HFF-Myc (cell line): Measurements from ENCODE around the gene PYGB.

Experiments
- DNase-seq: peaks from one replicate; pipeline ENCODE4 v3.0.0-alpha.2; 2011; ENCODE audit warnings: low read depth; ENCODE audit errors: extremely low read depth
- H3K4me3 ChIP-seq: replicated peaks from 2 replicates; pipeline ENCODE4 v1.5.1; 2011; ENCODE audit warnings: low read depth, mild to moderate bottlenecking, control low read depth, low read length
- TF ChIP-seq, protein P1 (sequence below): IDR thresholded peaks from 2 replicates; pipeline ENCODE4 v1.5.1; 2012; ENCODE audit warnings: mild to moderate bottlenecking, low read depth, low read length, control low read depth; ENCODE audit errors: missing control alignments

PYGB gene

DNA sequence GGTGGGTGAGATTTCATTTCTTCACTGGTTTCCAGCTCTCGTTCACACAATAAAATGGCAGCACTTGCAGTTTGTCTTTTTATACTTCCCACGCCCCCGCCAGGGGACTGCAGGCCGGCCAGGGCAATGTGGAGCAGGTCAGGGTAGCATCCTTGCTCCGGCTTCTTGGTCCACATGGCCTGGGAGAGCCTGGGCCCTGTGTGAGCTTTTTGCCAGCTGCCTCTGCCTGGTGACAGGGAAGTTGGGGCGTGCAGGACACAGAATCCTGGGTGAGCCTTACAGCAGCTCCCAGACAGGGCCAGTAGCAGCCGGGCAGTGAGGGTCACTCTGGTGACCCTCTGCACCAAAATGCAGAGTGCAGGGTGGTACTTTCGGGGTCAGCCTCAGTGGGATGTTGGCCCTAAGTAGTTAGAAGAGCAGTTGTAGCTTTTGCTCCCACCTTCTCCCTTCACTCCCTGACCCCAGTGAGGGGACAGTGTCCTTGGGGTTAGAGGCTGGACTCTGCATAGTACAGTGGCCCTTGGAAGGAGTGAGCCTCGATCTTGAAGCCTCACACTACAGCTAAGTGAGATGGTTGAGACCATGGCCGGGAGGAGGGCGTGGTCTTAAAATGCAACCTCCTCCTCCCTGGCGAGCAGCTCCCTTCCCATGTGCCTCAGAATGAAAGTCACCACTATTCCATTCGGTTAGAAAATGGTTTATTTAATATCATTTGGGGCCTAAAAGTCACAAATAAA, 23.8 kb downstream of the PYGB start:
- no peak overlapping the region for H3K4me3 ChIP-seq
- TF ChIP-seq, protein P1, sequence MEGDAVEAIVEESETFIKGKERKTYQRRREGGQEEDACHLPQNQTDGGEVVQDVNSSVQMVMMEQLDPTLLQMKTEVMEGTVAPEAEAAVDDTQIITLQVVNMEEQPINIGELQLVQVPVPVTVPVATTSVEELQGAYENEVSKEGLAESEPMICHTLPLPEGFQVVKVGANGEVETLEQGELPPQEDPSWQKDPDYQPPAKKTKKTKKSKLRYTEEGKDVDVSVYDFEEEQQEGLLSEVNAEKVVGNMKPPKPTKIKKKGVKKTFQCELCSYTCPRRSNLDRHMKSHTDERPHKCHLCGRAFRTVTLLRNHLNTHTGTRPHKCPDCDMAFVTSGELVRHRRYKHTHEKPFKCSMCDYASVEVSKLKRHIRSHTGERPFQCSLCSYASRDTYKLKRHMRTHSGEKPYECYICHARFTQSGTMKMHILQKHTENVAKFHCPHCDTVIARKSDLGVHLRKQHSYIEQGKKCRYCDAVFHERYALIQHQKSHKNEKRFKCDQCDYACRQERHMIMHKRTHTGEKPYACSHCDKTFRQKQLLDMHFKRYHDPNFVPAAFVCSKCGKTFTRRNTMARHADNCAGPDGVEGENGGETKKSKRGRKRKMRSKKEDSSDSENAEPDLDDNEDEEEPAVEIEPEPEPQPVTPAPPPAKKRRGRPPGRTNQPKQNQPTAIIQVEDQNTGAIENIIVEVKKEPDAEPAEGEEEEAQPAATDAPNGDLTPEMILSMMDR: no peak
- no peak for DNase-seq

DNA sequence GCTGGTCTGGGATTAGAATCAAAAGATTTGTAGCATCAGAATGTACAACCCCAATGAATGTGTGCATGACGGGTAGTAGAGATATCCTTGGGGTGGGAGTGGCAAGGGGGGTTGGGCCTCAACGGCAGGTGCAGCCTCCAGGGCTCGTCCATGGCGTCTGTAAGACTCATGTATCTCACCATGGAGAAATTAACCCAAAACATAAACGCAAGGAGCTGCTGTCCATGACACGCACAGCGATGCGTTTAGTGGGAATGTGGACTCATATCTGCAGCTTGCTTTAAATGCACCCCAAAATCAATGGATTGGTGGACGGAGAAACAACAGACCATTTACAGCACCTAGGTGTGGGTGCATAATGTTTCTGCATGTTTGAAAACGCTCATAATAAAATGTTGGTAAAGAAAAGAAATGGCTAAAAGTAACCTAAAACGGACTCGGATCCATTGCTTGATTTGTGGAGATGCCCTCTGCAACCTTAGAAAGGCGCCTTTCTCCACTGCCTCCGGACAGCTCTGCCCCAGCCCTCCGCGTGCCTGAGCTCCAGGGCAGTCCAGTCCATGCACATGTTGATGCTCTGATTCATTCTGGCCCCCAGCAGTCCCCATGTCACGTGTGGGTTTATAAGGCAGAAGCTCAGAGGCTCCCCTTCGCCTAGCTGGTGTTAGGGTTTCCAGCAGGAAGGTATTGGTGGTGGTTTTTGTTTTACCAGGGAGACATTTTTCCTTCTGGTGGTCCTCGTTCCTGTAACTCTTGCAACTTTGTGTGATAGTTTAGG, 24.5 kb downstream of the PYGB start:
- TF ChIP-seq, protein P1: no peak
- DNase-seq: no peak
- no peak overlapping the region for H3K4me3 ChIP-seq

DNA sequence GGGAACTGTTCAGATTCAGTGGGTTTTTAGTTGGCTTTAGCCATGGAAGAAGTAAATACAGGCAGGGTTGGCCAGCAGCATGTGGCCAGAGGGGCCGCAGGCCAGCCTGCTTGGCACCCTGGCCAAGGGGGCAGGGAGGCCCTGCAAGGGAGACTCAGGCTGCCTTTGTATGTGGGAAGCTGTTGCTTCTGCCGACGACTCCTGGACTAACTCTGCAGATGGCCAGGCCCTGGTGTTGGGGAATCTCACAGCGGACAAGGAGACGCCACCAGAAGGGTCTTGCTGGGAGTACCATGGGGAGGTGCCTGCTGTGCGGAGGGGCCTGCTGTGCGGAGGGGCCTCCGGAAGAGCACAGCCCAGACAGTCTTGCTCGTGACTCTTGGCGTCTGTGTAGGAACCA, 25.2 kb downstream of the PYGB start:
- no peak overlapping the region for H3K4me3 ChIP-seq
- no peak for DNase-seq
- TF ChIP-seq, protein P1: no peak

DNA sequence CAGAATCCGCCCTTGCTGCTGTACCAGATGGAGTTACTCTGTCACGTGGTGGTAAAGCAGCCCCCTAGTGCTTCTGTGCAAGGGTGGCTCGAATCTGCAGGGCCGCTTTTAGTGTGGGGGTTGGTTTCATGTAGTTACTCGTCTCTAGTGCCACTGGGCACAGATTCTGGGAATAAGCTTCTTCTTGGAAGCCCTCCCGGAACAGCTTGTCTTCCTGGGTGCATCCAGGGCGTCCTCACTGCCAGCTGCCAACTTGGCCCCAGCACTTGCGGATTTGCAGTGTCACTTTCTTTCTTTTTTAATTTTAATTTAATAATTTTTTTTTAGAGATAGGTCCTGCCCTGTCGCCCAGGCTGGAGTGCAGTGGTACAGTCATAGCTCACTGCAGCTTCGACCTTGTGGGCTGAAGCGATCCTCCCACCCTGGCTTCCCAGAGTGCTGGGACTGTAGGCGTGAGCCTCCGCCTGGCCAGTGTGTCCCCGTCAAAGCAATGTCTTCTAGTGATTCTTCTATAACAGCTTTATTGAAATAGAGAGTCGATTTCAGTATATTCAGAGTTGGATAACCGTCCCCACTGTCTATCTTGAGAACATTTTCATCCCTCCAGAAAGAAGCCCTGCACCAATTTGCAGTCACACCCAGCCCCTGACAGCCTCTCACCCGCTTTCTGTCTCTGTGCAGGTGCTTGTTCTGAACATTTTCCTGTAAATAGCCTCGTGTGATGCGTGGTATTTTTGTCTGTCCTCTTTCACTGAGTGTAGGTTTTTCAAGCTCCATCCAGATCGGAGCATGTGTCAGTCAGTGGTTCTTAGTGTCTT, 25.9 kb downstream of the PYGB start:
- no peak overlapping the region for H3K4me3 ChIP-seq
- TF ChIP-seq, protein P1: no peak
- DNase-seq: no peak

DNA sequence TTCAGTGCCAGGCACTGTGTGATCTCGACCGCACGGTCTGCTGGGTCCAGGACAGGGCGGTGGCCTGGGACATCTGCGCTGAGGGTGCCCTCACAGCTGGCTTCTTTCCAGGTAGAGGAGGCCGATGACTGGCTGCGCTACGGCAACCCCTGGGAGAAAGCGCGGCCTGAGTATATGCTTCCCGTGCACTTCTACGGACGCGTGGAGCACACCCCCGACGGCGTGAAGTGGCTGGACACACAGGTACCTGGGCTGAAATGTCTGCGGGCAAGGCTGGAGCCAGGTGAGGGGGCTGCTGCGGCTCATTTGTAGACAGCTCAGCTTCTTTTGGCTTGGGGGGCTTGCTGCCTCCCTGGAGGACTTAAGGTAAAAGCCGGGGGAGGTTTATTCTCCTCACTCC, 26.6 kb downstream of the PYGB start:
- no peak overlapping the region for H3K4me3 ChIP-seq
- TF ChIP-seq, protein P1: no peak
- DNase-seq: no peak

DNA sequence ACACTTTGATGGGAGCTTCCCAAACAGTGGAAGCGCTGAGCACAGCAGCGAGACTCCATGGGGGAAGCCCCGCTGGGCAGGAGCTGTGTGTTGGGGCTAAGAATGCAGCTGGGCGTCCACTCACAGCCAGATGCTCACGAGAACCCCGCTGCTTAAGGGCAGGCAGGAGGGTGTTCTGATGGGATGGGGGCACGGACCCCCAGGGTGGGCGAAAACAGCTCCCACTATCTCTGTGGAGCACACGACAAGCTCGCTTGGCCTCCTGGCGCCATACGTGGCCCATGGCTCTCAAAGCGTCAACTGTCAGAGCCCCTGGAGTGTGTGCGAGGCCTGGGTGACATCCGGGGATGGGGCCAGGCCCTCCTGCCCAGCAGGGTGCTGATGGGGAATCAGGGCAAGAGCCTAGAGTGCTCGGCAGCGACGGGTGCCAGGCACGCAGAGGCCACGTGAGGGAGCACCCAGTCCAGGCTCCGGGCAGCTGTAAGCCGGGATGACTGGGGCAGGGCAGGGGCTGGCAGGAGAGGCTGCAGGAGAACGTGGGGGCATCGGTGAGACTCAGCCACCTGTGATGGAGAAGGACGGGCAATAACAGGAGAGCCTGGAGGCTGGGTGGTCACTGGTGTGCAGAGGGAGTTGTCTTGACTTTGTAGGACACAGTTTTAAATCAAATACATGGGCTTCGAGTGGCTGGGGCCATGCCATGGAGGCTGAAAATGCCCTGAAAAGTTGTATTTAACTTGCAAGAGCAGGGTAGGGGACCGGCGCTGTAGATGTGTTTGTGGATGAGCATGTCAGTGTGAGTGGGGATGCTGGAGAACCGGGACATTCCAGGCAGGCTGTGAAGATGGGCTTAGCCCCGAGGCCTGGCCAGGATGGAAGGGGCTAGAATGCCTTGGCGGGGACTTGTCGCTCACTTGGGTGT, 27.3 kb downstream of the PYGB start:
- TF ChIP-seq, protein P1: no peak

More for the DNA sequence above, 27.3 kb downstream of the PYGB start:
- no peak overlapping the region for H3K4me3 ChIP-seq
- DNase-seq: no peak
